T-helper 1 cell treated with Interleukin-12 subunit alpha and Interleukin-12 subunit beta and Interleukin-4 antibody, amounts not matched to agents 30 μg/mL and 1 μg/mL, for 36 hours (primary cell): Measurements from ENCODE around the gene SIX6.
"Not testable (repeated sequence)": the region's sequence is repeated elsewhere in the genome, so short reads cannot be mapped to it uniquely, and the experiment has no call there.

ENCODE experiments used
- H3K27ac Mint-ChIP-seq: one replicate; pipeline ENCODE4 v1.8.0; 2021; ENCODE audit warnings: mild to moderate bottlenecking, mixed read lengths
- H3K27me3 Mint-ChIP-seq: one replicate; pipeline ENCODE4 v1.8.0; 2021; ENCODE audit warnings: low read depth, mixed read lengths
- H3K36me3 Mint-ChIP-seq: one replicate; pipeline ENCODE4 v1.8.0; 2021; ENCODE audit warnings: low read depth, mixed read lengths
- H3K4me1 Mint-ChIP-seq: one replicate; pipeline ENCODE4 v1.8.0; 2021; ENCODE audit warnings: low read depth, mixed read lengths
- H3K4me3 Mint-ChIP-seq: one replicate; pipeline ENCODE4 v1.8.0; 2021; ENCODE audit warnings: mild to moderate bottlenecking, moderate library complexity, mixed read lengths
- H3K9me3 Mint-ChIP-seq: one replicate; pipeline ENCODE4 v1.8.0; 2021; ENCODE audit warnings: mixed read lengths

Gene SIX6

GRCh38 chr14:60508707-60509437 lies at the start of gene SIX6:
Gene SIX6 (plus strand): TSS chr14:60509146. CDS start chr14:60509399, 253 bp downstream.
- Mint-ChIP-seq H3K27ac (peak within 1 kb of the TSS; percentile 57), H3K4me3 (no peak within 1 kb of the TSS)

GRCh38 chr14:60480248-60480647 lies 28.7 kb upstream of the SIX6 start:
- H3K4me1 Mint-ChIP-seq, H3K27ac Mint-ChIP-seq, H3K36me3 Mint-ChIP-seq, H3K4me3 Mint-ChIP-seq: not testable (repeated sequence)
- Mint-ChIP-seq H3K27me3 (peaks cover 21% of the 10 kb centered on the region), H3K9me3 (peaks cover 13% of the 10 kb centered on the region)

More at GRCh38 chr14:60508707-60509437, at the start of gene SIX6:
- H3K4me1 Mint-ChIP-seq, result peaks cover 7% of the 10 kb centered on the region
- H3K9me3 Mint-ChIP-seq, result no peaks in the 10 kb centered on the region
- H3K27me3 Mint-ChIP-seq, result peaks cover 84% of the 10 kb centered on the region
- H3K36me3 Mint-ChIP-seq, result peaks cover 6% of the 10 kb centered on the region

- Mint-ChIP-seq H3K27me3 (peaks cover 27% of the 10 kb centered on the region), H3K27ac (no peak overlapping the region), H3K4me3 (no peak overlapping the region), H3K36me3 (no peaks in the 10 kb centered on the region), H3K4me1 (no peaks in the 10 kb centered on the region), H3K9me3 (peaks cover 13% of the 10 kb centered on the region)
These were observed 26.2 kb upstream of the SIX6 start for GRCh38 chr14:60482743-60483142.

GRCh38 chr14:60485057-60485597 lies 23.8 kb upstream of the SIX6 start:
- H3K4me3 Mint-ChIP-seq, result no peak overlapping the region
- peaks cover 27% of the 10 kb centered on the region for H3K27me3 Mint-ChIP-seq
- H3K9me3 Mint-ChIP-seq, result peaks cover 7% of the 10 kb centered on the region
- no peaks in the 10 kb centered on the region for H3K36me3 Mint-ChIP-seq
- no peaks in the 10 kb centered on the region for H3K4me1 Mint-ChIP-seq
- H3K27ac Mint-ChIP-seq, result no peak overlapping the region

GRCh38 chr14:60485598-60486251 lies 23.2 kb upstream of the SIX6 start, which contains the start of gene C14orf39:
Gene C14orf39 (minus strand): TSS chr14:60486063. CDS start chr14:60485078, 985 bp downstream.
- peaks cover 24% of the 10 kb centered on the region for H3K27me3 Mint-ChIP-seq
- H3K36me3 Mint-ChIP-seq, result no peaks in the 10 kb centered on the region
- H3K27ac Mint-ChIP-seq, result no peak within 1 kb of the TSS
- H3K4me1 Mint-ChIP-seq, result no peaks in the 10 kb centered on the region
- no peak within 1 kb of the TSS for H3K4me3 Mint-ChIP-seq
- peaks cover 2% of the 10 kb centered on the region for H3K9me3 Mint-ChIP-seq

GRCh38 chr14:60487211-60487610 lies 21.7 kb upstream of the SIX6 start:
- no peak overlapping the region for H3K27ac Mint-ChIP-seq
- no peaks in the 10 kb centered on the region for H3K36me3 Mint-ChIP-seq
- peaks cover 29% of the 10 kb centered on the region for H3K27me3 Mint-ChIP-seq
- H3K4me1 Mint-ChIP-seq, result no peaks in the 10 kb centered on the region
- no peak overlapping the region for H3K4me3 Mint-ChIP-seq
- no peaks in the 10 kb centered on the region for H3K9me3 Mint-ChIP-seq

GRCh38 chr14:60488175-60488574 lies 20.8 kb upstream of the SIX6 start:
- peaks cover 25% of the 10 kb centered on the region for H3K27me3 Mint-ChIP-seq
- H3K9me3 Mint-ChIP-seq, result no peaks in the 10 kb centered on the region
- no peaks in the 10 kb centered on the region for H3K4me1 Mint-ChIP-seq
- no peak overlapping the region for H3K4me3 Mint-ChIP-seq
- H3K36me3 Mint-ChIP-seq, result no peaks in the 10 kb centered on the region
- no peak overlapping the region for H3K27ac Mint-ChIP-seq

GRCh38 chr14:60490270-60490669 lies 18.7 kb upstream of the SIX6 start:
- Mint-ChIP-seq H3K4me1 (no peaks in the 10 kb centered on the region), H3K9me3 (no peaks in the 10 kb centered on the region), H3K27ac (no peak overlapping the region), H3K36me3 (no peaks in the 10 kb centered on the region), H3K4me3 (no peak overlapping the region), H3K27me3 (peaks cover 11% of the 10 kb centered on the region)

- H3K27ac Mint-ChIP-seq, result no peak overlapping the region
- H3K27me3 Mint-ChIP-seq, result peaks cover 10% of the 10 kb centered on the region
- no peaks in the 10 kb centered on the region for H3K36me3 Mint-ChIP-seq
- no peaks in the 10 kb centered on the region for H3K4me1 Mint-ChIP-seq
- no peaks in the 10 kb centered on the region for H3K9me3 Mint-ChIP-seq
- no peak overlapping the region for H3K4me3 Mint-ChIP-seq
These were observed 13.0 kb upstream of the SIX6 start for GRCh38 chr14:60495946-60496345.

- Mint-ChIP-seq H3K27me3 (peaks cover 61% of the 10 kb centered on the region), H3K36me3 (peaks cover 4% of the 10 kb centered on the region), H3K27ac (no peak overlapping the region), H3K4me1 (peaks cover 3% of the 10 kb centered on the region), H3K9me3 (no peaks in the 10 kb centered on the region), H3K4me3 (no peak overlapping the region)
These were observed 6.4 kb upstream of the SIX6 start for GRCh38 chr14:60502541-60502940.

GRCh38 chr14:60505448-60505847 lies 3.5 kb upstream of the SIX6 start:
- Mint-ChIP-seq H3K4me1 (peaks cover 7% of the 10 kb centered on the region), H3K9me3 (no peaks in the 10 kb centered on the region), H3K4me3 (no peak overlapping the region), H3K27ac (no peak overlapping the region), H3K36me3 (peaks cover 6% of the 10 kb centered on the region), H3K27me3 (peaks cover 87% of the 10 kb centered on the region)

- Mint-ChIP-seq H3K4me1 (peaks cover 7% of the 10 kb centered on the region), H3K4me3 (no peak overlapping the region)
These were observed 2.9 kb upstream of the SIX6 start for GRCh38 chr14:60506010-60506409.

GRCh38 chr14:60506462-60506984 lies 2.4 kb upstream of the SIX6 start:
- Mint-ChIP-seq H3K27me3 (peaks cover 86% of the 10 kb centered on the region), H3K4me1 (peaks cover 7% of the 10 kb centered on the region), H3K36me3 (peaks cover 6% of the 10 kb centered on the region), H3K4me3 (no peak overlapping the region), H3K27ac (no peak overlapping the region), H3K9me3 (no peaks in the 10 kb centered on the region)

More at GRCh38 chr14:60506010-60506409, 2.9 kb upstream of the SIX6 start:
- Mint-ChIP-seq H3K9me3 (no peaks in the 10 kb centered on the region), H3K27ac (no peak overlapping the region), H3K36me3 (peaks cover 6% of the 10 kb centered on the region), H3K27me3 (peaks cover 86% of the 10 kb centered on the region)

- H3K4me3 Mint-ChIP-seq, result no peak overlapping the region
- peaks cover 7% of the 10 kb centered on the region for H3K4me1 Mint-ChIP-seq
- no peaks in the 10 kb centered on the region for H3K9me3 Mint-ChIP-seq
- peaks cover 6% of the 10 kb centered on the region for H3K36me3 Mint-ChIP-seq
- peaks cover 87% of the 10 kb centered on the region for H3K27me3 Mint-ChIP-seq
- H3K27ac Mint-ChIP-seq, result peak overlapping the region; percentile 31
These were observed 1.7 kb upstream of the SIX6 start for GRCh38 chr14:60506985-60507829.
